AG08395 (cell line): ENCODE data around the gene MAPT.
"Not testable (repeated sequence)": the region's sequence is repeated elsewhere in the genome, so short reads cannot be mapped to it uniquely, and the experiment has no call there.

Experiments used
- DNase-seq: peaks from one replicate; pipeline ENCODE4 v3.0.0; 2012; ENCODE audit warnings: mixed read lengths, low spot score

The MAPT gene

GRCh38 chr17:45927247-45927646 lies 32.9 kb downstream of the MAPT start:
- DNase-seq, result no peak

- DNase-seq, result no peak
These were observed 35.0 kb downstream of the MAPT start for GRCh38 chr17:45929344-45929743.

GRCh38 chr17:45930420-45930951 lies 36.1 kb downstream of the MAPT start:
- DNase-seq, result no peak

- no peak for DNase-seq
These were observed 37.3 kb downstream of the MAPT start for GRCh38 chr17:45931677-45932076.

GRCh38 chr17:45934044-45934979 lies 40.0 kb downstream of the MAPT start:
- no peak for DNase-seq

- DNase-seq, result no peak
These were observed 40.9 kb downstream of the MAPT start for GRCh38 chr17:45935197-45935709.

- no peak for DNase-seq
These were observed 41.6 kb downstream of the MAPT start for GRCh38 chr17:45935710-45936509.

GRCh38 chr17:45936610-45937009 lies 42.3 kb downstream of the MAPT start:
- DNase-seq, result no peak

GRCh38 chr17:45937186-45937585 lies 42.8 kb downstream of the MAPT start:
- DNase-seq, result not testable (repeated sequence)

- DNase-seq, result no peak
These were observed 45.0 kb downstream of the MAPT start for GRCh38 chr17:45939395-45939794.

- DNase-seq, result no peak
These were observed 45.9 kb downstream of the MAPT start for GRCh38 chr17:45940293-45940692.

- no peak for DNase-seq
These were observed 46.5 kb downstream of the MAPT start for GRCh38 chr17:45940826-45941225.

- DNase-seq, result no peak
These were observed 47.0 kb downstream of the MAPT start for GRCh38 chr17:45941395-45941794.

- DNase-seq, result peak; percentile 60
These were observed 47.9 kb downstream of the MAPT start for GRCh38 chr17:45942284-45942683.

- no peak for DNase-seq
These were observed 52.5 kb downstream of the MAPT start for GRCh38 chr17:45946841-45947256.

GRCh38 chr17:45948498-45948880 lies 54.1 kb downstream of the MAPT start:
- DNase-seq, result no peak

- peak; percentile 89 for DNase-seq
These were observed 54.7 kb downstream of the MAPT start for GRCh38 chr17:45948881-45949624.

GRCh38 chr17:45949755-45950320 lies 55.5 kb downstream of the MAPT start:
- no peak for DNase-seq

GRCh38 chr17:45950888-45951287 lies 56.5 kb downstream of the MAPT start:
- no peak for DNase-seq

- DNase-seq, result no peak
These were observed 57.0 kb downstream of the MAPT start for GRCh38 chr17:45951403-45951802.

- no peak for DNase-seq
These were observed 57.6 kb downstream of the MAPT start for GRCh38 chr17:45951941-45952340.
